Endometrium (tissue), 2 donors: Measurements from ENCODE around the gene DAPK1.

Source experiments
- FAIRE-seq: peaks from 2 replicates; lab custom pipeline; 2012; peaks lifted over from hg19 to GRCh38; lab: Jason Lieb, UNC
- donor health status: control.
- donor health status: control.

The DAPK1 gene

DNA sequence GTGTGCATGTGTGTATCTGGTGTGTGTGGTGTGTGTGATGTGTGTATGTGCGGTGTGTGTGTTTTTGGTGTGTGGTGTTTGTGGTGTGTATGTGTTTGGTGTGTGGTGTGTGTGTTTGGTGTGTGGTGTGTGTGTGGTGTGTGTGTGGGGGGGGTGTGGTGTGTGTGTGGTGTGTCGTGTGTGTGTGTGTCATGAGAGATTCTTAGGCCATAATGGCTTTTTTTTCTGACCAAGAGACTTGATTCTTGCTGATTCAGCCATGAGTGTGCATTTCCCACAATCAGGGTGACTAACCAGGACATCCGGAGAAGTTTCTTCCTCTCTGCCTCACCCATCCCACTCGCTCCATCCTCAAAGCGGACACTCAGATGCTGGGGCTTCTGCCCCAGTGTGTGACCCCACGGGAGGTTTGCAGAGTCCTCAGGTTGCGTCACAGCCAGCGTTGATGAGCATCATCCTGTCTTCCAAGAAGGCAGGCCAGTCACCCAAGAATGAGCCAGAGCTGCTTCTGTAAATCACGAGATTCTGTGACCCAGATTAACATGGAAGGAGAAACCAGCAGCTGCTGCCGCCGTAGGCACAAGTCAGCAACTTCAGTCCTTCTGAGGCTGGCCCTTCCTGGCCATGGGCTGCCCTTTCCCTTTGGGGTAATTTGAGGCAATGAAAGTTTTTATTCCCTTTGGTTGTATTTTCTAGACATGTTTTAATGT is 215.8 kb downstream of the DAPK1 start:
- FAIRE-seq, result no peak

DNA sequence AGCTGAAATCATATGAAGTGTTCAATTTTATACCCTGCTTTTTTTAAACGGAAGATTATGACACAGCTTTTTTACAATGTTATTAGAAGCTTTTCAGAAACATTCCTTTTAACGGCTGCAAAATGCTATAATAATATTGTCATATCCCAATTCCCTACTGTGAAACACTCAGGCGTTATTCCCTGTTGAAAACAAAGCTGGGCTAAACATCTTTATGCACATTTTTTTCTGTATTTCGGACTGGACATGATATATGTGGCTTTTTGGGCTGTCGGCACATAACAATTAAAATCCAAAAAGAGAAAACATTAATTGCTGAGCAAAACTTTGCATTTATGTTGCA is 216.3 kb downstream of the DAPK1 start:
- no peak for FAIRE-seq

DNA sequence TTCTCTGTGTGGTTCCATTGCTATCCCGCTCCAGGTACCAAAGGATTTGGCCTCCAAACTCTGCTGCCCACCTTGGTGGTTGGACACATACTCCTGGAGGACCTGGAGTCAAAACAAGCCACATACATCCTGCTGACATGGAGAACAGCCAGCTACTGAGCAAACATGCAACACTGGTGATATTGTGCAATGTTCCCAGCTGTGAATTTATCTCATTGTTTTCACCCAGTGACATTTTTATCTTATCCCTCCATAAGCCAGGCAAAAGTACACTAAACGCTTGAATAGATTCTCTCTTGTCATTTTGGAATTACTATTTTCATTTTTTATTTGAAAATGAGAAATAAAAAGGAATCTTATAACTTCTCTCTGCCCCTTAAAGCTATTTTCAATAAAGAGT is 217.2 kb downstream of the DAPK1 start:
- FAIRE-seq, result no peak

DNA sequence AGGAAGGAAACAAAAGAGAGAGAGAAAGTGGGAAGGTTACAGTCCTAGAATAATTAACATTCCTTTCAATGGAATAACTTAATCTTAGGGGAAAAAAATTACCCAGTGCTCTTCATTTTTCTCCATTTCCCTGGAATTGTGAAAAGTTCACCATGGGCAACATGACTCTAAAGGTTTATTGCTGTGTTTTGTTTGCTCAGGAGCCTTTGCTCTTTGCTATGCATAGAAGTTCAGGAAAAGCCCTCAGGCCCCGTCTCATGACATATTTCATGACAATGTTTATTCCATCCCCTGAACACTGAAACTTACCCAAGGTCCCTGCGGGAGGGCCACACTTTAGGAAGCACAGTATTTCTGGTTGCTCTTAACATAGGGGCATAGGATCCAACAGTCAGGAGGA is 218.5 kb downstream of the DAPK1 start:
- FAIRE-seq, result no peak

DNA sequence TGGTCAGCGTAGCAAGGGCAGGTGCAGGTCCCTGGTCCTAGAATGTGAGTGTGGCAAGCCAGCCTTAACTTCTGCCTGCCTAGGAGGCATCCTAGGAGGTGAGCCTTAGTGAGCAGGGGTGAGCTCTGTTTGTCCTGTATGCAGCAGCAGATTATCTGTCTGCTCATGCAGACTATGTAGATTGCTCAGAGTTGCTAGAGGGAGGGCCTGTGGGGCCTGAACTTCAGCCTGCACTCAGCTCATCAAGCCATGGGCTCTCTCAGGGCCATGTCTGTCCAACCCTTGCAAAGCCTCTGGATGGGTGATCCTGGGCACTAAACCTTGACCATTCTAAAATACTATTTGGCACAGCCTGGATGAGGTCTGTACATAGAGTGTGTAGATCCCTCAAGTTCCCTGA is 219.8 kb downstream of the DAPK1 start:
- FAIRE-seq, result no peak

DNA sequence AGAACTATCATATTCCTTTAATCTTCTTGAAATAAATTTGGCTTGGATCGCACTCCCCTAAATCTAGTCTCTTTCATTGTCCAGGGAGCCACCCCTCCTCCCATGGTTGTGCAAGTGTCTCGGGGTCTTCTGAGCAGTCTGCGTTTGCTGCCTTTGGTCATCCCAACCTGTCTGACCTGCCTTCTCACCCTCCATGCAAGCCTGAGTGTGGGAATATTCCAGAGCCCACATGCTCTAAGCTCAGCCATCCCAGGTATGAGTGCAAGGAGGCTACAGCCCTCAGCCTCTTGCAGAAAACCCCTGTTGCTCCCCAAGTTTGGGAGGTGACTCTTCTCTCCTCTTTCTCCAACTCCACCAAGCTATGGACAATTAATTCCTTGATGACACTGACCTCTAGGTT is 220.6 kb downstream of the DAPK1 start:
- no peak for FAIRE-seq

DNA sequence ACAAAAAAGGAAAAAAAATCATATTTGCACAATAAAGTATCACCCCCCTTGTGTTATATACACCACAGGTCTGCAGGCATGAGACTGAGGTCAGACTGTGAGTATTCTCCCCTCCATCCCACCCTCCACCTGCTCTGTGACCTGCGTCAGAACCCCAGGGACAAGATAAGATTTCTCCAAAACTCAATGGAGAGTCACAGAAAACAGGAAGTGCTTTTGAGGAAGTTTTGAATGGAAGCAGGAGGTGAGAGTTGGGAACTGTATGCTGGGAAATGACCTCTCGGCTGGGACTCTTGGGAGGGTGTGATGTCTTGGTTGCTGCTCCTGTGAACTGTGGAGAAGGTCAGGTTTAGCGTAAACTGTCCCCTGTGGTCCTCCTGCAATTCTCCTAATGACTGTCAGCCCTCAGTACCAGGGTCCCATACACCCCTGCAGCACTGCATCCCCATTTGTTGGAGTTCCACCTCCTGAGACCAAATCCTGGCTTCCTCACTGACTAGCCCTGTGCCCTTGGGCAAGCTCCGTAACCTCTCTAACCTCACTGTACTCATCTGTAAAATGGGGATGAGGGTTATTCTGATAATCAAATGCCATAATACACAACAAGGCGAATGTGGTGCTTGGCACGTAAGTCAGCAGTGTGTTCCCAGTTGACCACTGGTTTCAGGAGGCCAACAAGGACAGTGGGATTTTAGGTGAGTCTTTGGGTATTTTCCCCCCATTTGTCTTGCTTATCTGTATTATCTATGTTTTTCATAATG is 221.4 kb downstream of the DAPK1 start:
- FAIRE-seq, result no peak

DNA sequence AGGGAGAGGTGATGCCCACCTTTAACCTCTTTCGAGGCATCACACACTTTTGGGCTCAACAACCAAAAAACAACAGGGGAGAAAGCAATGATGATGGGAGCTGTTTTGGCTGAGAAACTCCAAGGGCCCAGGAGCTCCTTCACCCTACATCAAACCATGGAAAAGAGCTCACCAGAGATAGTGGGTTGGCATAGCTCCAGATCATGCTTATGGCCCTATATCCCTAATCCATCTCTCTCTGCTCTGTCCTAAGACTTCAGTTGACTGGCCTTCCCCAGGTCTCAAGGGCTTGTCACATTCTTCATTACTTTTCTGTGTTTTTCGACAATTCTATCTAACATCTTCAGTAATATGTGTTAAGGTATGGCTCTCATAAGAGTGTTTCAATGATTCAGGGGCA is 222.5 kb downstream of the DAPK1 start:
- no peak for FAIRE-seq

DNA sequence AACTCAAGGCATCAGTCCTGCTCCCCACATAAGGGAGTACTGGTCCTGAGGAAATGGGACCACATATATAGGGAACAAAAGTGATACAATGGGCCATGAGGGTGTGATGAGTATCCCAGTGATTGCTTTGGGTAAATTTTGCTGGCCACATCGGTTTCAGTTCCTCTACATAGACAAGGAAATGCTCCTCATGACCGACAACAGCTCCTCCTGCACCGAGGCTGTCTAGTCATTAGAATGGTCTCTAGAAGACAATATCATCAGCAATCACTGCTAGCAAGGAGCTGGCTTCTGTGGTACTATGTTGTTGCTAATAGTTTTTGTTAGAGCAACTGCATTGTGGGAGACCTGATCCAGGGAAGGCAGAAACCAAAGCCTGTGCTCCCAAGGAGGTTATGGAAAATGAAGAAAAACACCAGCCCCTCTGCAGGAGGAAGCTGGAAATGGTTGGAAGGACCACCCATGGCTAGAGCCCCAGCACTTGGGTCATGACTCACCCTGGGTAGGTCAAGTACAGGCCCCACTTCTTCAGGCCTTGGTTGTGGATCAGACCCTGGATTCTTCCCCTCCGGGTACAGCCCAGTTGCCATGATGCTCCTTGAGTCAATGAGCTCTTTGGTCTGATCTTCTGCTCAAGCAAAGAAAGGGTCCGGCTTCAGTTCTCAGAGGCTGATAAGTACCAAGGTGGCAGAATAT is 224.9 kb downstream of the DAPK1 start:
- no peak for FAIRE-seq

DNA sequence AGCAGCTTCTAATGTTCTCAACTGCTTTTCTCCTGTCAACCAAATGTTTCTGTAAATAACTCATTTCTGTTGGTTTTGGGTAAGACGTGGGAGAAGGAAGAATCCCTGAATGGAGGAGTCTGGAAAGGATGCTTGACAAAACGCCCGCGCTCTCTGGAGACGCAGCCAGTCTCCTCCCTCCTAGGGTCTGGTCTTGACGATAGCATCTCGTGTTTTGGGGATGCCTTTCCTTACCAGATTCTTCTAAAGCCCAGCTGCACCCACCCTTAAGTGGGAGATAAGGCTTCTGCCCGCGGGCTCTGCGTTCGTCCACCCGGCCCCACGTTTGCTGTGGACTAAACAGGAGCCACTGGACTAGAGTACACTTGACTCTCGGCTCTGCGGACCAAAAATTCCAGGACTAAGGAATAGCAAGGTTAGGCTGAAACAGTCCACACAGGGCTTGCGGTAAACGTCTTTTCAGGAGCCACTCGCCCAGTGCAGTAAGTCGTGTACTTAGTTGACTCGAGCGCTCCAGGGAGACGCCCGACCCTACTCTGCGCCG is 227.8 kb downstream of the DAPK1 start:
- FAIRE-seq, result no peak

DNA sequence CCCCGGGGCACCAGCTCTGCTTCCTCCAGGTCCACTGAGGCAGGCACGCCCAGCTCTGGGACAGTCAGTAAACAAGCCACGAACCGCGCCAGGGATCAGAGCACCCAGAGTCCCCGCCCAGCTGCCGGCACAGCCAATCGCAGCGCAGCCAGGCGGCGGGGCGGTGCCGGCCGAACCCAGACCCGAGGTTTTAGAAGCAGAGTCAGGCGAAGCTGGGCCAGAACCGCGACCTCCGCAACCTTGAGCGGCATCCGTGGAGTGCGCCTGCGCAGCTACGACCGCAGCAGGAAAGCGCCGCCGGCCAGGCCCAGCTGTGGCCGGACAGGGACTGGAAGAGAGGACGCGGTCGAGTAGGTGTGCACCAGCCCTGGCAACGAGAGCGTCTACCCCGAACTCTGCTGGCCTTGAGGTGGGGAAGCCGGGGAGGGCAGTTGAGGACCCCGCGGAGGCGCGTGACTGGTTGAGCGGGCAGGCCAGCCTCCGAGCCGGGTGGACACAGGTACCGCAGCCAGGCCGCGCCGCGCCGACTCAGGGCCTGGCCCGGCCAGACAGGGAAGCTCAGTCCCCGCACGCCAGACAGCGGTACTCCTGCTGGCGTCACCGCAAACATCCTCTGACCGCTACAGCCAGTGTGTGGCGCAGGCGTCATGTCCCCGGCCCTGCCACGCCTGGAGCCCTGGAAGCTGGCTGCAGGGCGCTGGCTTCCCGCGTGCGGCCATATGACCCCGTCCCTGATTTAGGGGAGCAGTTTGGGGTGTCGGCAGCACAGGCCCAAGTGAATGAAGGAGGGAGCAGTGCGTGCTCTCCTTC is 228.4 kb downstream of the DAPK1 start, which contains the start of gene CTSL:
CTSL (plus strand) TSS at position 220 of the 810 bp plus-strand sequence. CDS start 1,485 bp downstream, outside the sequence.
- no peak for FAIRE-seq

DNA sequence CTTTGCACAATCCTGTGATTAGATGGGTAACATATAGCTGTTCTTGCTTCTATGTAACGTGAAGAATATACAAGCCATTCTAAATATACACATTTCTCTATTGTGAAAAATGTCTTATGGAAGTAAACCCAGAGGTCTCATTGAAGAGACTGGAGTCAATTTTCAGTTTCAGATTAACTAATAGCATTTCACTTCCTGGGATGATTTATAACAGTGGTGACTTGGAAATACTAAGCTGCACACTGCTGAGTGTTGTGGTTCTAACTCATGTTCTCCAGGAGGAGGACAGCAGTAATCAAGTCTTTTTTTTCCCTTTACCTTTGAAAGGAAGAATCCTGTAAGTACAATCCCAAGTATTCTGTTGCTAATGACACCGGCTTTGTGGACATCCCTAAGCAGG is 231.6 kb downstream of the DAPK1 start:
- FAIRE-seq, result no peak

DNA sequence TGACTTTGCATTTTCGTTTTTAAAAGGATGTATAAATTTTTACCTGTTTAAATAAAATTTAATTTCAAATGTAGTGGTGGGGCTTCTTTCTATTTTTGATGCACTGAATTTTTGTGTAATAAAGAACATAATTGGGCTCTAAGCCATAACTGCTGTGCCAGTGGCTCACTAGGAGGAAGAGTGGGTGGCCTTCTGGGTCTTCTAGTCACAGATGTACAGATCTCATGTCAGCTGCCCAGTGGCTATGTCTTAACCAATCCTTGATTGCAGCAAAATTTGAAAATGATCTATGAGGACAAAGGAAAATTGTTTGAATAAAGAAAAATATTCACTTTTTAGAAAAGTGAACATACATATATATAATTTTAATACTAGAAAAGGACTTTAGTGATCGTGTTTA is 233.7 kb downstream of the DAPK1 start:
- no peak for FAIRE-seq

DNA sequence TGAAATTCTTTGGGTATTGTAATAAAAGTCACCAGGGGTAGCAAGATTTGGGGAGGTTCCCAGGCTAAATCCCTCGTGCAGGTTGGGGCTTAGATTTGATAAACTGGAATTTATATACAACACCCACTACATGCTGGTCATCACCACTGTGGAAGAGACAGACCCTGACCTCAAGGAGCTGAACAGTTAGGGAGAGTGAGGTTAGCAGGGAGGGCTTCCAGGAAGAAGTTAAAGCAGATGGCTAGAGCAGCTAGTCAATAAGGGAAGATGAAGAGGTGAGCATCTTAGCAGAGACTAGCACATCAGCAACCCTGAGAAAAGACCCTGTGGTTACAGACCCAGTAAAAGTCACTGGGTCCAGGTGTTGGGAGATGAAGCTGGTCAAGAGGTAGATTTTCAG is 234.7 kb downstream of the DAPK1 start:
- FAIRE-seq, result no peak

DNA sequence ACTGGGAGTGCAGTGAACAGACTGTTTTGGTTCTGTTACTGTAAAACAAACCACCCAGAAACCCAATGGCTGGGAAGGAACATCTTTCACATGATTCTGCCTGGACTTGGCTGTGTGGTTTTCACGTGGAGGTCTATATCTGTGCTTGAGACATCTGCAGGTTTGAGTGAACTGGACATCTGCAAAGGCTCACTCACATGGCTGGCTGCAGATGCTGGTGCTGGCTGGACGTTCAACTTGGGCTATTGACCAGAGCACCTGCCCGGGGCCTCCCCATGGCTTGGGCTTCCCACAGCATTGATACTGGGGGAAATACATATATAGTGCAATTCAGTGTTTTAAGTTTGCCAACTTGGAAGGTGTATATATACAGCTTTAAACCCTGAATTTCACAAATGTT is 235.1 kb downstream of the DAPK1 start:
- no peak for FAIRE-seq

DNA sequence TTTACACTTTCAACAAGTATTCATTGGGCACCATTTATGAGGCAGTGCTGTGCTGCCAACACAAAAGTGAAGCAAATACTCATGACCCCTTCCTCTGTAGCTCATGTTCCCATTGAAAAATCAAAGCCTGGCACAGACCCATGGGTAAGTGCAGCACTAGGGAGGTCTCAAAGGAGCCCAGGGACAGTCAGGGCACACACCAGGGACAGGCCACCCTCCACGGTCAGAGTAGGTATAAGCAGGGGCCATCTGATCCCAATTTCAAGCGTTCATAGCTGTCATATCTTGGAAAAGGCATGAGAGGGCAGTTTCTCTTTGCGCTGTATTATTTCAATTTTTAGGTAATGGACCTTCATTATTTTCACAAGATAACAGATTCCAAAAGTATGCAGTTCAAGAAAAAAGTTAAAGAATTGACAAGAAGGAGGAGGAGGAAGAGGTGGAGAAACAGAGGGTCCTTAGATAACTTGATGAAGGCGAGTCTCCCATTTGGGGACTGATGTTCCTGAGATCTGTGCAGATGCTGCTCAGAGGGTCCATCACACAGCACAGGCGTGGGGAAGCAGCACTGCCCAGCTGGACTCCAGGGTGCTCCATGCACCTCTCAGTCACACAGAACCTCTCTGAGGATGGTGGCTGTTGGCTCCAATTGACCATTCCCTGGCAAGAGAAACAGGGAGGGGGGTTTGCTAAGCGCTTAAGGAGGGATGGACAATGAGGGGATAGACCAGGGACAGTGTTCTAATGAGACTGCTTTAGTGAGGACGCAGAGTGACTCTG is 235.8 kb downstream of the DAPK1 start:
- no peak for FAIRE-seq

DNA sequence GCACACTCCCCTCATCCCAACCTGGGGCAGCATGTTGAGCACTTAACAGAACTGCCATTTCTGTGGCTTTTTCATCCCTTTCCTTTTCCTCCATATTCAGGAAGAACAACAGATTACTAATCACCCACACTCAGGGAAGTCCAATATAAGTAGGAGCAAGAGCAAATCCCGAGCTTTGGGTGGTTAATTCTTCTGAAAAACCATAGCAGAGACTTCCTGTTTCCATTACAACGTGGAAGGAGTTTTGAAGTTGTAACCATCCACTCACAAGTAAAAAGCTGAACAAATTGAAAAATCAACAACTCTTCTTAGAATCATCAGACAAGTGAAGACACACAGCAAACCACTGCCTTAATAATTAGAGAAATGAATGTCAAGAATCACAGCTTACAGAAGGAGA is 236.4 kb downstream of the DAPK1 start:
- FAIRE-seq, result no peak

DNA sequence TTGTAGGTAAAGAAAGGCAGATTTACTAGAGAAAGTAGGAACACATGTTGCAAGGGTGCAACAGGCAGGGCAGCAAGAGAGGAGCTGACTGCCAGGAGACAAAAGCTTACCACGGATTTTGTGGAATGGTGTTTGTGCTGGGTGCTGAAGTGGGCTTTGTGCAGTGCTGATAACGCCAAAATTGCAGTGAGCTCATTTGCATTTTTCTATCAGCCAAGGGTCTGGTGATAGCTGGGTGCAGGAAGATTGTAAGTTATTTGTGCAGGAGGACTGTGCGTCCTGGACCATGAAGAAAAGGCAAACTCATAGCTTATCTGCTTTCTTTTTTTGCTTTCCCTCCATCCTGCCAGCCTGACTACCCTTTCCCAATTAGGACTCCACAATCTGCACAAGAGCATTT is 241.9 kb downstream of the DAPK1 start:
- FAIRE-seq, result no peak

DNA sequence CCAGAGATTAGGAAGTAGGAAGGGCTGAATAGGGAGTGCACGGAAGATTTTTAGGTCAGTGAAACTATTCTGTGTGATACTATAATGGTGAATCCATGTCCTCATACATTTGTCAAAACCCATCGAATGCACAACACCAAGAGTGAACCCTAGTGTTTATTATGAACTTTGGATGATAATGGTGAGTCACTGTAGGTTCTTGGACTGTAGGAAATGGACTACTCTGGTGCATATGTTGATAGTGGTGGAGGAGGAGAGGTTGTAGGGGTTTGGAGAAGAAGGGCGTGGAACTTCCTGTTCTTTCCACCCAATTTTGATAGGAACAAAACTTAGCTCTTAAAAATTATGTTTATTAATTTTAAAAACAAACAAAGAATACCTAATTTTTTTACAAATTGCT is 242.5 kb downstream of the DAPK1 start:
- FAIRE-seq, result no peak

DNA sequence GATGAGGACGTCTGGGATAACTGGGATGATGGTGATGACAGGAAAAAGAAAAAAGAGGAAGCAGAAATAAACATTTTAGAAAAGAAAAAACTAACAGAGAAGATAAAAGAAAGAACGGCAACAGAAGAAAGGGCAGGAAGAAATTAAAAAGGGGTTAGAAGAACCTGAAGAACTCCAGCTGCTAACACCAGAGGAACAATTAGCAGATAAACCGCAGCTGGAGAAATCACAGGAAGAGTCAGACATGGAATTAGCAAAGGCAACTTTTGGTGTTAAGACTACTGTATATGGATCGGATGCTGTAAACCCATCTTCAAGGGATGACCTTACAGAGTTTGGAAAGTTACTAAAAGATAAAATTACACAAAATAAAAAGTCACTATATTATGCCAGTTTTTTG is 243.7 kb downstream of the DAPK1 start:
- FAIRE-seq, result no peak

DNA sequence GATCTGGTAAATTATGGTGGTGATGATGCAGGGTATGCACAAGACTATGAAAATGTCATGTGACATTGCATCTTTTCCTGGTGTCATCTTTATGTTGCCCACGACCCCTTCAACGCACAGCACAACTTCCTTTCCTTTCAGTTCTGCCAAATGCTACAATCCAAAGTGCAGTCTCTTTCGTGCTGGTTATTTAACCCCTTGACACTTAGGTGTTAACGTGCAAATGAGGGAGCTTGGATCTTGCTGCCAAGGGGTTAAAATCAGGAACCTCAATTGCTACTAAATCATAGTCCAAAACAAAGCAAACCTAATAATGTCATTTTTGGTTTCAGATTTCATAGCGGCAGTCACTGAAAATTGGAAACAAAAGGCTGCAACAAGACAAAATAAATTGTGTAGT is 244.2 kb downstream of the DAPK1 start:
- FAIRE-seq, result no peak
